SK-N-SH treated with all-trans-retinoic acid at 6 μM for 48 hours (cell line): ENCODE results near the gene EPS8.

Experiments used
- ARNTL ChIP-seq: fragments of 450-650 bp; formaldehyde crosslinking; IDR thresholded peaks from 2 replicates; pipeline ENCODE4 v1.5.0; 2020; ENCODE audit warnings: low read depth, mild to moderate bottlenecking, moderate library complexity, borderline replicate concordance
- BACH2 ChIP-seq: fragments of 250-450 bp; sonication (Bioruptor Pico); IDR thresholded peaks from 2 replicates; pipeline ENCODE4 v1.9.0; 2021; ENCODE audit warnings: mild to moderate bottlenecking, borderline replicate concordance
- CREB5 ChIP-seq: fragments of 250-450 bp; sonication (Bioruptor Pico); IDR thresholded peaks from 2 replicates; pipeline ENCODE4 v1.5.1; 2020; ENCODE audit warnings: low read depth, mild to moderate bottlenecking, moderate library complexity
- GLIS3 ChIP-seq: fragments of 250-450 bp; sonication (Bioruptor Pico); IDR thresholded peaks from 2 replicates; pipeline ENCODE4 v1.5.0; 2020; ENCODE audit warnings: mild to moderate bottlenecking, moderate library complexity
- PATZ1 ChIP-seq: fragments of 250-450 bp; sonication (Bioruptor Pico); IDR thresholded peaks from 2 replicates; pipeline ENCODE4 v1.8.0; 2020; ENCODE audit warnings: mild to moderate bottlenecking, moderate library complexity, borderline replicate concordance
- PPARA ChIP-seq: fragments of 250-450 bp; sonication (Bioruptor Pico); IDR thresholded peaks from 2 replicates; pipeline ENCODE4 v1.5.0; 2020; ENCODE audit warnings: mild to moderate bottlenecking, borderline replicate concordance
- RARB ChIP-seq: fragments of 250-450 bp; sonication (Bioruptor Pico); IDR thresholded peaks from 2 replicates; pipeline ENCODE4 v1.8.0; 2021; ENCODE audit warnings: mild to moderate bottlenecking, moderate library complexity
- TCF4 ChIP-seq: fragments of 250-450 bp; sonication (Bioruptor Pico); IDR thresholded peaks from 2 replicates; pipeline ENCODE4 v1.8.0; 2021; ENCODE audit warnings: mild to moderate bottlenecking, moderate library complexity, borderline replicate concordance
- ZC3H10 ChIP-seq: fragments of 250-450 bp; sonication (Bioruptor Pico); IDR thresholded peaks from 2 replicates; pipeline ENCODE4 v1.5.1; 2021; ENCODE audit warnings: mild to moderate bottlenecking, moderate library complexity
- ZFP3 ChIP-seq: fragments of 250-450 bp; sonication (Bioruptor Pico); IDR thresholded peaks from 2 replicates; pipeline ENCODE4 v1.5.0; 2020; ENCODE audit warnings: mild to moderate bottlenecking, moderate library complexity
- ZFP30 ChIP-seq: fragments of 450-650 bp; formaldehyde crosslinking; IDR thresholded peaks from 2 replicates; pipeline ENCODE4 v1.5.0; 2022; ENCODE audit warnings: mild to moderate bottlenecking, moderate library complexity
- ZNF565 ChIP-seq: fragments of 450-650 bp; formaldehyde crosslinking; conservative IDR thresholded peaks from 2 replicates; pipeline ENCODE4 v1.5.0; 2020; ENCODE audit warnings: low read depth, mild to moderate bottlenecking, moderate library complexity

DNA sequence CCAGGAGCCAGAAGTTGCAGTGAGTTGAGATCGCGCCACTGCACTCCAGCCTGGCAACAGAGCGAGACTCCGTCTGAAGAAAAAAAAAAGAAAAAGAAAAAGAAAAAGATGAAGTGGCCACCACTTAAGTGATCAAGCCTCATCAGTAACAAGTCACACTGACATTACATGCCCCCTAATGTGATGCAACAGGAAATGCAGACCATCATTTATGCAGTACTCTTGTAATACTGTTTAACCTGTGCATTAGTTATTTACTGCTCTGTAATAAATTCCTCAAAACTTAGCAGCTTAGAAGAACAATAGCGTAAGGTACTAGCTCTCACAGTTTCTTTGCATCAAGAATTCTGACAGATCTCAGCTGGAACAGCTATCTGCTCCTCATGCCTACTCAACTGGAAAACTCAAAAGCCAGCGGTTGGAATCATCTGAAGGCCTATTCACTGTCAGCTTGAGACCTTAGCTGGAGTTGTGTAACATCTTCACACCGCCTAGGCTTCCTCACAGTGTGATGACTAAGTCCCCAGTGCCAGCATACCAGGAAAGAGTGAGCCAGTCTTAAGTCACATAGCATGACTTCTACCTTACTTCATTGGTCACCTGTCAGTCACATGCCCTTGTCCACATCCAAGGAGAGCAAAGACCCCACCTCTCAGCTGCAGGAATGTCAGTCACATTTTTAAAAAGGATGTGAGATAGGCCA lies 31.5 kb downstream of the EPS8 start:
- TF ChIP-seq PATZ1 (no peak), CREB5 (CRISPR knock-in tag) (no peak), GLIS3 (no peak), ZNF565 (no peak), ARNTL (CRISPR knock-in tag) (no peak), RARB (no peak), ZFP30 (CRISPR knock-in tag) (no peak), TCF4 (CRISPR knock-in tag) (no peak), ZFP3 (CRISPR knock-in tag) (no peak), ZC3H10 (CRISPR knock-in tag) (no peak), BACH2 (CRISPR knock-in tag) (no peak), PPARA (CRISPR knock-in tag) (no peak)
